AG08395 (cell line): Measurements from ENCODE around the gene CCNYL1.

Source experiments
- DNase-seq: peaks from one replicate; pipeline ENCODE4 v3.0.0; 2012; ENCODE audit warnings: mixed read lengths, low spot score

Gene CCNYL1

DNA sequence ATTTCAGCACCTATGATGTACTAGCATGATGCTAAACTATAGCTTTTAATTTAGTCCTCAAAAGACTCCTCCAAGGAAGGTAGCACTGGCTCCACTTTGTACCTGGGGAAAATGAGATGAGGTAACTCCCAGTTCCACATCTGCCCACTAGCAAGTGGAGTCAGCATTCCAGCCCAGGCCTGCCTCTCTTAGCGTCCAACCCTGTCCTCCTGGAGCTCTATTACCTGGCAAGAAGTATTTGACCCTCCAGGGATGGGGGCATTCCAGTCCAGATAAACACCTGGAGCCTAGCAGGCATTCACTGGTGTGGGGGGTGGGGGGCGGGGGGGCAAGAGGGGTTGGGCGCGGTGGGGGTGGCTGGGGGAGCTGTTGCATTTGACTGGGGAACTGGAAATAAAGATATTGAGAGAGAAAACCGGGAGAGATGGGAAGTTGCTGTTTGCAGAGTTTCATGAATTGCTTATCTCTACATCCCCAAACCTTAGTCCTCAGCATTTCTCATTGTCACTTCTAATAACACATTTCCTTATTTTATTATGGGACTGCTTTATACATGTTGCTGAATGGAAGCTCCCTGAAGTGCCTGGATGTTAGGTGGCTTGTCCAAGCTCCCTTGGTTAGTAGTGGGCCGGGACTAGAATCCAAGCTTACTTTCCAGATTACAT lies 80.3 kb downstream of the CCNYL1 start:
- DNase-seq: no peak

DNA sequence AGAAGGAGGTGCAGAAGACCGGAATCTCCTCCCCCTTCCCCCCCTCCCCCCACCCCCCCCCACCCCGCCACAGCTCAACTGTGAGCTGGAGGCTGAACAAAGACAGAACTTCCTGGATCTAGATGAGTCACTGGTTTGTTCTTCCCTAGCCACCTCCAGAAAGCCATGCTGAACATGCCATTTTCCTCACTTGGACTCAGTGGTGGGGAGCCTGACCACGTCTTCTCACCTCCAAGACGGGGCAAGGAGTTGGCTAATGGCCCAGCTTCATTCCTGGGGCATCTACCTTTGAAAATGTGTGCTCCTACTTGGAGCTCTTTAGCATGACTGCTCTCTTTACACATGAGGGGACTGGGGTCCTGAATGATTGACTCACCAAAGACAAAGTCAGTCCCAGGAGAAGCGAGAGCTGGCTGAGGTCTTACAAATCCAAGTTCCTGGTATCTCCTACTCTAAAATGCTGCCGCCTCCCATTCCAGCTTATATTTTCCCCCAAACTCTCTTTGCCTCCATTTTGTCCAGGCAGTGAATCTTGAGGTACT lies 80.9 kb downstream of the CCNYL1 start:
- DNase-seq: peak; percentile 72

GRCh38 chr2:207796585-207797350 lies 85.3 kb downstream of the CCNYL1 start:
- DNase-seq: no peak

GRCh38 chr2:207801259-207801658 lies 89.8 kb downstream of the CCNYL1 start:
- DNase-seq: no peak

GRCh38 chr2:207802650-207803049 lies 91.2 kb downstream of the CCNYL1 start:
- DNase-seq: no peak
